ENCODE measurements around the gene CIDEB. TPM values are rescaled to one million over a fixed set of nuclear protein-coding genes. Genes with fewer than 3 reads are reported as not detected.
A peak's percentile ranks its signal among the peaks of the same experiment; 100 is the strongest.

The CIDEB gene
- total and polyA plus RNA-seq, 10 of the 15 experiments (the other 5 are each of a cell fraction or from before 2014, with no cell fraction given): 0.34 to 6.3 (median 3.2) TPM

- no peak for TF ChIP-seq CEBPZ (IDR thresholded peaks at IDR 0.05; ENCODE audit: low read depth, low read length)
- no peak for TF ChIP-seq ZNF622 (IDR thresholded peaks at IDR 0.05)
- TF ChIP-seq TCF7 (IDR thresholded peaks at IDR 0.05; ENCODE audit: borderline replicate concordance): no peak
- no peak for TF ChIP-seq RBBP5 (conservative IDR thresholded peaks at IDR 0.05)
- peak; percentile 25; the same call in 1 of the 2 replicates for TF ChIP-seq PAX5 (IDR thresholded peaks at IDR 0.05; ENCODE audit: borderline replicate concordance, low read depth, low read length)
- no peak for TF ChIP-seq ZNF592 (IDR thresholded peaks at IDR 0.05)
- peak; percentile 20 to 72; a peak in 3 of 4 replicates for TF ChIP-seq BHLHE40 (IDR thresholded peaks at IDR 0.05; ENCODE audit: borderline replicate concordance in 1 of 2, low read depth in 2 of 2, low read length in 1 of 2)
- TF ChIP-seq USF2 (IDR thresholded peaks at IDR 0.05; ENCODE audit: borderline replicate concordance, low read depth, low read length): no peak
- TF ChIP-seq SIX5 (IDR thresholded peaks at IDR 0.05; ENCODE audit: low read depth, low read length, severe bottlenecking): no peak
- TF ChIP-seq KAT2A (conservative IDR thresholded peaks at IDR 0.05; ENCODE audit: control insufficient read depth, low read depth, low read length): no peak
- TF ChIP-seq SREBF2 (IDR thresholded peaks at IDR 0.05; ENCODE audit: low read length): no peak
- TF ChIP-seq POLR2AphosphoS2 (IDR thresholded peaks at IDR 0.05; ENCODE audit: low read depth, low read length): no peak
- TF ChIP-seq MYC (IDR thresholded peaks at IDR 0.05; ENCODE audit: insufficient read depth, insufficient read length, insufficient replicate concordance, low read length, severe bottlenecking): peak; percentile 46
- TF ChIP-seq CEBPB (IDR thresholded peaks at IDR 0.05; ENCODE audit: borderline replicate concordance in 1 of 2, low read depth in 2 of 2, low read length in 2 of 2): no peak
- no peak for TF ChIP-seq PRDM15 (CRISPR knock-in tag; IDR thresholded peaks at IDR 0.05)
- no peak for TF ChIP-seq KLF5 (IDR thresholded peaks at IDR 0.05; ENCODE audit: partially characterized antibody)
These were observed 3.1 kb upstream of the CIDEB start, which contains the start of gene LTB4R (continued) for GRCh38 chr14:24310646-24311604.
